Fibroblast of lung (primary cell): ENCODE results near the gene PDE3B.

Experiments used
- EZH2 ChIP-seq: IDR thresholded peaks from 2 replicates; pipeline ENCODE4 v1.5.1; 2012; ENCODE audit warnings: low read length, control low read depth, mild to moderate bottlenecking; ENCODE audit errors: missing control alignments
- TF ChIP-seq, protein P1 (sequence below), 2 donors: IDR thresholded peaks in 1 of 2; conservative IDR thresholded peaks in 1 of 2; 1 replicate in 1 of 2; 2 replicates in 1 of 2; pipeline ENCODE4 v1.5.1; 2011 to 2012; ENCODE audit warnings: low read length in 2 of 2, control low read depth in 1 of 2, inconsistent platforms in 1 of 2, low read depth in 1 of 2, mild to moderate bottlenecking in 1 of 2

DNA sequence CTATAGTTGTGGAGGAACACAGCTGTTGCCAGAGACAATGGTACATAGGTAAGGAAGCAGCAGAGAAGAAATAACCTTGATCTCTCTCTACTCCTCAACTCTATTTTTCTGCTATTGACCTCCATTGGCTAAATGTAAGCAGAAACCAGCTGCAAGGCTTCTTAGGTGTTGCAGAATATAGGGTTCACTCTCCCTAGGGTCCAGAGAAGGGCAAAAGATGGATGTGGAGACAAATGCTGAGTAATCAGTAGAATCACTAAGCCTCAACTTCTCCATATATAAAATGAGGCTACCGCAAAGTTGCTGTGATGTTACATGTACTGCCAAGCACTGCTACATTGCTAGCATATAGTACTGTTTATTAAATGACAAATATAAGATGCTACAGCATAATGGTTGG, 120.6 kb downstream of the PDE3B start:
- TF ChIP-seq, protein P1, sequence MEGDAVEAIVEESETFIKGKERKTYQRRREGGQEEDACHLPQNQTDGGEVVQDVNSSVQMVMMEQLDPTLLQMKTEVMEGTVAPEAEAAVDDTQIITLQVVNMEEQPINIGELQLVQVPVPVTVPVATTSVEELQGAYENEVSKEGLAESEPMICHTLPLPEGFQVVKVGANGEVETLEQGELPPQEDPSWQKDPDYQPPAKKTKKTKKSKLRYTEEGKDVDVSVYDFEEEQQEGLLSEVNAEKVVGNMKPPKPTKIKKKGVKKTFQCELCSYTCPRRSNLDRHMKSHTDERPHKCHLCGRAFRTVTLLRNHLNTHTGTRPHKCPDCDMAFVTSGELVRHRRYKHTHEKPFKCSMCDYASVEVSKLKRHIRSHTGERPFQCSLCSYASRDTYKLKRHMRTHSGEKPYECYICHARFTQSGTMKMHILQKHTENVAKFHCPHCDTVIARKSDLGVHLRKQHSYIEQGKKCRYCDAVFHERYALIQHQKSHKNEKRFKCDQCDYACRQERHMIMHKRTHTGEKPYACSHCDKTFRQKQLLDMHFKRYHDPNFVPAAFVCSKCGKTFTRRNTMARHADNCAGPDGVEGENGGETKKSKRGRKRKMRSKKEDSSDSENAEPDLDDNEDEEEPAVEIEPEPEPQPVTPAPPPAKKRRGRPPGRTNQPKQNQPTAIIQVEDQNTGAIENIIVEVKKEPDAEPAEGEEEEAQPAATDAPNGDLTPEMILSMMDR (conservative IDR thresholded peaks at IDR 0.05 in 1 of 2, IDR thresholded peaks at IDR 0.05 in 1 of 2; ENCODE audit: low read depth in 1 of 2, low read length in 2 of 2) = no peak
- TF ChIP-seq EZH2 = no peak
